ENCODE results near the gene CPB2.

- TF ChIP-seq, protein P1, sequence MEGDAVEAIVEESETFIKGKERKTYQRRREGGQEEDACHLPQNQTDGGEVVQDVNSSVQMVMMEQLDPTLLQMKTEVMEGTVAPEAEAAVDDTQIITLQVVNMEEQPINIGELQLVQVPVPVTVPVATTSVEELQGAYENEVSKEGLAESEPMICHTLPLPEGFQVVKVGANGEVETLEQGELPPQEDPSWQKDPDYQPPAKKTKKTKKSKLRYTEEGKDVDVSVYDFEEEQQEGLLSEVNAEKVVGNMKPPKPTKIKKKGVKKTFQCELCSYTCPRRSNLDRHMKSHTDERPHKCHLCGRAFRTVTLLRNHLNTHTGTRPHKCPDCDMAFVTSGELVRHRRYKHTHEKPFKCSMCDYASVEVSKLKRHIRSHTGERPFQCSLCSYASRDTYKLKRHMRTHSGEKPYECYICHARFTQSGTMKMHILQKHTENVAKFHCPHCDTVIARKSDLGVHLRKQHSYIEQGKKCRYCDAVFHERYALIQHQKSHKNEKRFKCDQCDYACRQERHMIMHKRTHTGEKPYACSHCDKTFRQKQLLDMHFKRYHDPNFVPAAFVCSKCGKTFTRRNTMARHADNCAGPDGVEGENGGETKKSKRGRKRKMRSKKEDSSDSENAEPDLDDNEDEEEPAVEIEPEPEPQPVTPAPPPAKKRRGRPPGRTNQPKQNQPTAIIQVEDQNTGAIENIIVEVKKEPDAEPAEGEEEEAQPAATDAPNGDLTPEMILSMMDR (IDR thresholded peaks at IDR 0.05), result no peak
- TF ChIP-seq POLR2A (IDR thresholded peaks at IDR 0.05), result no peak
Measured at GRCh38 chr13:46088821-46089562, 15.8 kb downstream of the CPB2 start.

Data from testis (tissue), 2 donors.